Measurements from ENCODE around the gene ZNF536. TPM values are rescaled to one million over a fixed set of nuclear protein-coding genes. Genes with fewer than 3 reads are reported as not detected.

ZNF536 gene
- polyA plus RNA-seq, 4 donors = 2.8 to 3.8 (median 3.1) TPM

DNA sequence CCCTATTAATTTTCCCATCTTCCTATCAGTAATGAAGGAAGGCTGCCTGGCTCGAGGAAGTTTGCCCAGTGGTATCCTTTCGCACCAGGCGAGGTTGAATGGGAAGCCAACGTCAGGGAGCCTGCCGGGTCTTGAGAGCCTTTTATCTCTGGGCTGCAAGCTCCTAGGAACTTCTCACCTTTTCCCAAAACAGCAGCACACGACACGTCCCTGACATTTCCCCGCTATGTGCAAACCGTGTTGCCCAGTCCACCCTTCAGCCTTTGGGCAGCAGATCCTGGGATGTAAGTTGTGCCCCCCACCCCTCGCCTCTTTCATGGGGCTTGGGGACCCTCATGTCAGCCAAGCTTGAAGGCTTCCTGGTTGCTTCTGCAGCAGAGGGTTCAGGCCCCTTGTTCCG, 179.1 kb downstream of the ZNF536 start:
- no peak for DNase-seq (ENCODE audit: low read depth in 4 of 4, low spot score in 2 of 4)

DNA sequence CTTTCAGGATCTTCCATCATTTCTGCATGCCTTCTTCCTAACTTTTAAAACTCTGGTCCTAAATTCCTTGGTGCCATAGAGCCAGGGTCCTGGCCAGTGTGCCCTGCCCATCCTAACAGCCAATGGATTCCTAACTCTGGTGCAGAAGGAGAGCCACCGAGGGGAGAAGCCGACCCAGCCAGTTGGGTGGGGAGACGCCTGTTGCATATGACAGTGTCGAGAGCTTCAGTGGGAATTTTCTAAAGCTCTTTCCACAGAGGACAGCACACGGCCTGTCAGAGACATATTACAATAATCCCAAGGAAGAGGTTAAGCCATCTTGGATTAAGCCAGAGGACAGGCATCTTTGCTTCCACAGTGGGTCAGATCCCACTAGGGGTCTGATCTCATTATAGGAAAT, 180.4 kb downstream of the ZNF536 start:
- DNase-seq (ENCODE audit: low read depth in 4 of 4, low spot score in 2 of 4) = no peak

DNA sequence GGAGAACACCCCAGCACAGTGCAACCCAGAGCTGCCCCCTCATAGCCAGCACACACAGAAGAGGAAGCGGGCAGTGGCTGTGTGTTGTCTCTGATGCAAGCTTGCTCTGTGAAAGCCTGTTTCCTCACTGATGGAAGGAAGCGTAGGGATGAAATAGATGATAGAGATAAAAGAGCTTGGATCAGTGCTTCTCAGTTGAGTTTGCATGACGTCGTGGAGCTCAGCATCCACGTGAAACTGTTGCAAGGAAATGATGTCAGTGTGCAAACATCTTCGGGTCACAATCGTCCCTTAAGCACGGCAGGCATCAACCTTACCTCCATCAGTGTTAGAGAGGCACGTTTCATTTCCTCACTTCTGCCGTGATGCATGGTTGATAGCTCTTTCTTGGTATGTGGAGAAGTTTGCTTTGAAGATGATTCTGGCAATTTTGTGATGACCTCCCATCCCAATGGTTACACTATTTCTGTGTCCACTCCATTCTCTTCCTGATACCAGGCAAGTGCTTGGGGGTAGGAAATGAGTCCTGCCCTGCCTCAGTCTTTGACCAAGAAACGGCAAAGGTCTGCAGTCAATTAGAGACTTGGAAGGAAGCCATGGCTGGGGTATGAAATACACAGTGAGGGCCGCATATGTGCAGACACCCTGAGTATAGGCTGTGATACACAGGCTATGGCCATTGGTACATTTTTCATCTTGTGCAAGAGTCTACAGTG, 183.0 kb downstream of the ZNF536 start:
- no peak for DNase-seq (ENCODE audit: low read depth in 4 of 4, low spot score in 2 of 4)

DNA sequence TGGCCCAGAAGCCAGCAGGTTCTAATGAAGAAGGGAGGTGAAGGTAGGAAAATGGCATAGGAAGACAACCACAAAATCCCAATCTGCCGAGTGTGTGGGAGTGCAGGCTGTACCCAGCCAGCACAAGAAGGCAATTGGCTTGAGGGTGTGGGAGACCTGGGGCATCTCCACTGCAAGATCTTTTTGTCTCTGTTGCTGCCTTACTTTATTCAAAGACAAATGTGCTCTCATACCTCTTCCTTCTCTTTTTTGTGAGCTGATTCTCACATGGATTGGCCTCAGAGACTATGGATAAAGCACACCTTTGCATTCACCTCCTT, 183.6 kb downstream of the ZNF536 start:
- DNase-seq (ENCODE audit: low read depth in 4 of 4, low spot score in 2 of 4) = no peak

DNA sequence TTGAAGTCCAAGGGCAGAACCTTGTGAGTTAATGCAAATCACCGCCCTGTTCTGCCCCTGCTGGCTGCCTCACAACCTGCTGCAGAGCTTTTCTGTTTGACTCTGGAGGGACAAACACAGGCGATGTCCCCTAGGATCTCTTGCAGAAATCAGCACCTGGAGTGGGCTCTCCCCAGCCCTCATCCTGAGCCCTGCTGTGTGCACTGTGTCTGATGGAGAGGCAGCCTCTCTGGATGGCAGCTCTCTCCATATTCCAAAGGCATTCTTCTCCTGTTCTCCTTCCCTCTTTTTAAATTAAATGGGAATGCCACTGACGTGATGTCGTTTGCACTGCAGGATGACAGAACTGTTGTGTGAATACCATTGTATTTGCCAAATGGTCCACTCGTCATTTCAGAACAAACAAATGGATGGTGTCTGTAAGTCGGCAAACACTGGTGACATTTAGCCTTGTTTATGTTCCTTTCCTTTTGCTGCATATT, 184.1 kb downstream of the ZNF536 start:
- no peak for DNase-seq (ENCODE audit: low read depth in 4 of 4, low spot score in 2 of 4)

DNA sequence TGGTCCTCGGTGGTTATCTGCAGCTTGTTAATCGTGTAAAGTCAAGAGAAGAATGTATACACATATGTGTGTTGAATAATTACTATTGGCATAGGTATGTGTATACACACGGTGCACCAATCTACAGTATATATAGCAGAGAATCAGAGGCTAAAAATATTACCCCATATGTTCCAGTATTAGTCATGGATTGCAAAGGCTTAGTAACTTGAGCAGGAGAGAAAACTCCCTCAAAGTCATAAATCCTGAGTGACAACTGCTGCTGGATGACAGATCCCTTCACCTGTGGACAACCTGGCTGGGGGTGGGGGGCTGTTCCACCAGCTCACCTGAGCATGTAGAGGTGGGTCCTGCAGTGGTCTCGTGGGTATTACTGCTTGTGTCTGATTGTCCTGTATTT, 185.0 kb downstream of the ZNF536 start:
- no peak for DNase-seq (ENCODE audit: low read depth in 4 of 4, low spot score in 2 of 4)

DNA sequence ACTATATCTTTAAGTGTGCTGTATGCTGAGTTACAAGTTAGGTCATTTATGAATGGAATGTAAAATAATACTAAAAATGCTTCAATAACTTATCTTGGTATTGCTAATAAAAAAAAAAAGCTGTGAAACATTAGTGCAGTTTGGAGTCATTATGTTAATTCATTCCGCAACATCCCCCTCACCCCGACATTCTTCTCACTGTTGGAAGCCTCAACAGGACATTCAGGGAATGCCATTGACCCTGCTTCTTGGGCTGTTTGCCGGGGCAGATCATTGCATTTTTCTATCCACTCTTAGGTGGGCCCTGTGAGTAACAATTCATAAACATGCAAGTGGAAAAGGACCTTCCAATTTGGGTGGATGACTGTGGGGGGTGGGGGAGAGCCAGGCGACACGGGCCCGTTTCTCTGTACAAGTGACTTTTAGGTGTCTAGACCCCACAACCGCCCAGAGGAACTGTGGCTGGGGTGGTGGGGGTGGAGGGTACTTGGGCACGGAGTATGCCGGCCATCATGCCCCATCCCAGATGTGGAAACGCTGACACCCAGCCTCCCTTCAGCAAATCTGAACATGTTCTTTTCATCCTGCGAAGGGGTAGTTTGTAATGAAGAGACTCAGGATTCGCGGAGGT, 185.9 kb downstream of the ZNF536 start:
- DNase-seq (ENCODE audit: low read depth in 4 of 4, low spot score in 2 of 4) = no peak

DNA sequence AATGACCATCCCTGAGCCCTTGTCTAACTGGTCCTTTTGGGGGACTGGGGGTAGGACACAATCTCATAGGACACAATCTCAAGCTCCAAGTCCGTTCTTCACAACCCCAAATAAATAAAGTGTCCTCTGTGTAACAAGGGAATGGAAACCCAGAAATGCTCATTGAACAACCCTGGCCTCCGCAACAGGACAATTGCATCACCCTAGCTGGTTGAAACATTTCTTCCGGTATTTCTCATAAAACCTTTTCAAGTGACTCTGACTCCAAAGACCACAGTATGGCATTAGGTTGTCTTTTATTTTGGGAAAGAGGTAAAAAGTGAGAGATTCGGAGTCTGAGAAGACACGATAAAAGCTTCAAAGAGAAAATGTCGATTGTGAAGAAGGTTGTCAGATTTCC, 186.6 kb downstream of the ZNF536 start:
- DNase-seq (ENCODE audit: low read depth in 4 of 4, low spot score in 2 of 4) = no peak

DNA sequence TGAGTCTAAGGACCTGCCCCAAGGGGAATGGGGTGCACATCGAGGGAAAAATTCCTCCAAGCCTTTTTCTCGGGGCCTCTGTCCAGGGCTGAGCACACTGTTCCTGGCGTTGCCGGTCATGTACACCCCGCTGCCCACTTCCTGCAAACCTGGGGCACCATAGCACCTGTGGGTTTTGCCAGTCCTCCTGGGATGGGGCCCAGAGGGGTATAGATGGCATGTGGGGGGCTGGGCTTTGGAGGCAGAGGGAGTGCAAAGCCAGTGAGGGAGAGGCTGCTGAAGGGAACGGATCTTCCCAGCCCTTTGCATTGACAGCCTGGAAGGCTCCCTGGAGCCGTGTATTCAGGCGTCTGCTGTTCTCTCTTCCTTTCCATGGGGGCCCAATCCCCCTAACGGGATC, 187.3 kb downstream of the ZNF536 start:
- DNase-seq (ENCODE audit: low read depth in 4 of 4, low spot score in 2 of 4) = no peak

DNA sequence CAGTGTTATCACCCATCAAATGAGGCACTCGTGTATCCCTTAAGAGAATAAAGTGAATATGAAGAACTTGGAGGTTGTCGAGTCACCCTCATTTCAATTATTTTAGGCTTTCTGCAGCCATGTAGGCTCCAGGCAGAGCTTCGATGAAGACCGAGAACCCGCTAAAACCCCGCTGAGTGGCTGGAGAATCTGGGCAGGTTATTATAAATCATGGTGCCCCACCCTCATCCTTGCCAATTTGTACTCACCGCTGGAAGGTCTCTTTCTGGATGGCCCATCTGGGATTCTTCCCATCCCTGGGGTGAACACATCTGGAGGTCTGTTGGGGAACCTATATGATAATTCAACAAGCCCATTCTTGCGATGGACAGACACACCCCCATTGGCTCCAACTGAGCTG, 190.8 kb downstream of the ZNF536 start:
- no peak for DNase-seq (ENCODE audit: low read depth in 4 of 4, low spot score in 2 of 4)

DNA sequence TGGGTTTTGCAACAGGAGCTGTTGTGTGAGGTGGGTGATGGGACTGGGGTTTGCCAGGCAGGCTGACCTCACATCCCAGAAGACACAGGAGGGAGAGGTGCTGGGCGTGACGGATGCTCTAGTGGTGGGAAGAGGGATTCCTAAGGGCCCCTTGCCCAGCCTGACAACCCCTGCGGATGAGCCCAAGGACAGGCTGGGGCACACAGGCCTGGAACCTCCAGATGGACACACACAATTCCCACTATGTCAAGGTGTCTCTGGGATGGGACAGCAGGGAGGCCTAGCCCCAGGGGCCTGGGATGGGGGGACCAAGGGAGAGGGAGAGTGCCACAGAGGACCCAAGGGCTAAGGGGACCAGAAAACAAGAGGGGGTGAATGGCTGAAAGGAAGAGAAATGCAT, 191.5 kb downstream of the ZNF536 start:
- no peak for DNase-seq (ENCODE audit: low read depth in 4 of 4, low spot score in 2 of 4)

DNA sequence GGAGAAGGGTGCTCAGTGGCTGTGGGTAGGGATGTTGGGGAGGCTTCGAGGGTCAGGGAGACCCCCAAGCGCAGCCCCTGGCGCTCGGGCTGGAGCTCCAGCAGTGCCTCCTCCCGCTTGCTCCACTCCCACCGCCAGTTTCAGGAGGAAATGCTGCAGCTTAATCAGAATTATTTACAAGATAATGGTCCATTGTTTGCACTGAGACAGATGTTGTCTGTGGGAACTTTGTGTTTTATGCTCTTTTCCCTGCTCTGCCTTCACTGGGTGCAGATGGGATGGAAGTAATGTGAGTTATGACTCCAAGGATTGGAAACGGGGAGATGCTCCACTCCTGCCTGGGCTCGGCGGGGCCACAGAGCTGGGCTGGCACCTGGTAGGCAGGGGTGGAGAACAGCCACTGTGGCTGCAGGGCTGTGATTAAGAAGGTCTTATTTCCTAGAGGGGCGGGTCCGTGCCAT, 192.4 kb downstream of the ZNF536 start:
- DNase-seq (ENCODE audit: low read depth in 4 of 4, low spot score in 2 of 4) = no peak

DNA sequence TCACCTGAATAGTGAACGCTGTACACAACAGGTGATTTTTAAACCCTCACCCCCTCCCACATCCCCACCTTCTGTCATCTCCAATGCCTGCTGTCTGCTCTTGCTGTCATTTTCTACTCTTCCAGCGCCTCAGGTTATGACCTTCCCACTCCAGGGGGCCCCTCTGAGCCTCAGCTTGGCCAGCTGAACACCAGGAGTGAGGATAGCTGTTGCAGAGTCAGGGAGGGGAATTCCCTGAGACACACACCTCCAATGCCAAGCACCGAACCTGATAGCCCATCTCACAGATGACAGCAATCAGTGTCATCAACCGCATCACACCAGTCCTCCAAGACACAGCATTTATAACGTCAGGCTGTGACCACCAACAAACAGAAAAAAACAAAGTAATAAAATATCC, 193.5 kb downstream of the ZNF536 start:
- DNase-seq (ENCODE audit: low read depth in 4 of 4, low spot score in 2 of 4) = no peak

DNA sequence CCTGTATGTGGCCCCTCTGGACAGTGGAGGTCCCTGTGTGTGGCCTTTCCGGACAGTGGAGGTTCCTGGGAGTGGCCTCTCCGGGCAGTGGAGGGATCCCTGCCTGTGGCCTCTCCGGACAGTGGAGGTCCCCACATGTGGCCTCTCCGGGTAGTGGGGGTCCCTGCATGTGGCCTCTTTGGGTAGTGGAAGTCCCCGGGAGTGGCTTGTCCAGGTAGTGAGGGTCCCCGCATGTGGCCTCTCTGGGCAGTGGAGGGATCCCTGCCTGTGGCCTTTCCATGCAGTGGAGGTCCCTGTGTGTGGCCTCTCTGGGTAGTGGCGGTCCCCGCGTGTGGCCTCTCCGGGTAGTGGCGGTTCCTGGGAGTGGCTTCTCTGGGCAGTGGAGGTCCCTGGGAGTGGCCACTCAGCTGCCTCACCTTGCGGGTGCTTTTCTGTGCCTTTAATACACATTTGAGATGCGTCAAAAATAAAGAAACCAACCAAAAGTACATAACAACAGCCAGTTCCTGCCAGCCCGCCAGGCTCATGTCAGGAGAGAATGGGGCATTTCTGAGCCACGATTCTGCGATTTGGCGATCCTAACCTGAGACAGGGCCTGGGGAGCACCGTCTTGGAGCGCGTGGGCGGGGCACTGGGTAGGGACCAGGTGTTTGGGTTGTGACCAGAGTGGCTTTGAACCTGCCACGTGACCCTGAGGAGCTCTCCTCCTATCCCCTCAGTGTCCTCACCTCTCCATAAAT, 194.7 kb downstream of the ZNF536 start:
- DNase-seq (ENCODE audit: low read depth in 4 of 4, low spot score in 2 of 4) = no peak

DNA sequence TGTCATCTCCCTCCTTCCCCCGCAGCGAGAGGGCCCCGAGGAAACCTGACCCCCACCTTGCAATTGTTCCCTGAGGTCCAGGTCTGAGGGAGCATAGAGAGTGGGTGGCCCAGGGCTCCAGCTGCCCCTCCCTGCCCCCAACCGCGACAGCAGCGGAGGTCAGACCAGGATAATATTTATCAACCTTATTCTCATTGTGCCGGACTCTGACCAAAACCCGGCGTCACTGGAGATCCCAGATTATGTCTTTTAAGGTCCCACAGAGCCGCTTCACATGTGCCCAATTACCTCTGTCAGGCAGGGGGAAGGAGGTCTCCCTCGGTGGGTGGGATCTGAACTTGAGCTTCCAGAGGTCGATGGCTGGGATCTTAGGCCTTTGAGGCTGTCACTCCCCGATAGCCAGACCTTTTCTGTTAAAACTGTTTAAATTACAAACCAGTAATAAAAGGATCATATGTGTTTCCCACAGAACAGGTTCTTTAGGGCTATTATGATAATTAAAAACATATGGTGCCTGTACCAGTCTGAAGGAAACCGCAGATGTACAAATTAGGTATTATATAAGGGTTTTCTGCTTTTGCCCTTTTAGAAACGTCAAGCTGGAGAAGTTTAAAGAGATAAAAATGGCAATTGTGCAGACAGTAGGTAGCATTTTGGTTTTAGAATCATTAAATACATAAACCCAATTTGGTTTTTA, 195.5 kb downstream of the ZNF536 start:
- DNase-seq (ENCODE audit: low read depth in 4 of 4, low spot score in 2 of 4) = no peak

DNA sequence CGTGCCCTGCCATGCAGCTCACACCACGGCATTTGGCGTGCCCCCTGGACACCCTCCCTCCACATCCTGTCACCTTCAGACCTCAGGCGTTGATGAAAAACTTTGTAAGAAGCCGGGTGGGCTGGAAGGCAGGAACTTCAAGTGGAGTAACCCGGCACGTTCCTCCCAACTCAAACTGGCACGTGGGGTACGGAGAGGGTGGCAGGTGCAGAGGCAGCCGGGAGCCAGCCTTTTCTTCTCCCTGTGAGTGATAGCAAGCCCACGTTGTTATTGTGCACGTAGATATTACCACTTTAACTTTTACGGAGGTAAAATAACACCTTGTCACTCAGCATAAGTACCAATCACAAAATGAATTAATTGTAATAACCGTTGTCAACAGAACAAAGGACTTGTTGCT, 198.0 kb downstream of the ZNF536 start:
- DNase-seq (ENCODE audit: low read depth in 4 of 4, low spot score in 2 of 4) = no peak

DNA sequence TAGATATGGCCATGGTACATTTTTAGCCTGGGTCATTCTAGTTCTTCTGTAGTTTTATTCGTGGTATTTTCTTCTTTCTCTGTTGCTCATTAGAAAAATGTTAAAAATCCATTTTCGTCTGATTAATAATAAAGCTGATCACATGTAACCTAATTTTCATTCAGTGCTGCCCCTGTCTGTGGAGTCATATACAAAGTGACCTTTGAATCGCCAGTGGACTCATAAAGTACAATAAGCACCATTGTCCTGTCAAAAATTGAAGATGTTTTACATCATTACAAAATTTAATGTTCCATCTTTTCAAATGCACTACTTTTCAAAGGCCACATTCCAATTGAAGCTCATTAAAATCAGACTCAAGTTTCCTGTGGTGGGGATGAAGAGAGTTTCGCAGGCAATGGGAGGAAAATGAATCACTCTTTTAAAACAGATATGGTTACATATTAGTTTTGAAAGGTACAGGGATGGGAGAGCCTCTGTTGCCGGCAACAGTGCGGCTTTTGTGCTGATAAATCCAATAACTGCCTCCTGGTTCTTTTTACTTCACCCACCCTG, 205.4 kb downstream of the ZNF536 start:
- no peak for DNase-seq (ENCODE audit: low read depth in 4 of 4, low spot score in 2 of 4)

DNA sequence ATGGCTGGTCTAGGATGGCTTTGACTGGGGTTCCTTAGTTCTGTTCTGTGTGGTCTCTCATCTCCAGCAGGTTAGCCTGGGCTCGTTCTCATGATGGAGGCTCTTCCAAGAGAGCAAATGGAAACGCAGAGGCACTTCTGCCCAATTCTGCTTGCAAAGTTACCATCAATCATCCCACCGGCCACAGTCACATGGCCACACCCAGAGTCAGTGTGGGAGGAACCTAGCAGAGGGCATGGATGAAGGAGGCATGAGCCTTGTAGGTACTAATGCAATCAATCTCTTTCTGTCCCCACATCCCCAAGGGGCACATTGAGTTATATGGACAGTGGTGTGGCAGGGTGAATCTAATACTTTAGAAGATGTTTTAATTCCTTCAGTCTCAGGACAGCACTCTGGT, 207.2 kb downstream of the ZNF536 start:
- no peak for DNase-seq (ENCODE audit: low read depth in 4 of 4, low spot score in 2 of 4)

DNA sequence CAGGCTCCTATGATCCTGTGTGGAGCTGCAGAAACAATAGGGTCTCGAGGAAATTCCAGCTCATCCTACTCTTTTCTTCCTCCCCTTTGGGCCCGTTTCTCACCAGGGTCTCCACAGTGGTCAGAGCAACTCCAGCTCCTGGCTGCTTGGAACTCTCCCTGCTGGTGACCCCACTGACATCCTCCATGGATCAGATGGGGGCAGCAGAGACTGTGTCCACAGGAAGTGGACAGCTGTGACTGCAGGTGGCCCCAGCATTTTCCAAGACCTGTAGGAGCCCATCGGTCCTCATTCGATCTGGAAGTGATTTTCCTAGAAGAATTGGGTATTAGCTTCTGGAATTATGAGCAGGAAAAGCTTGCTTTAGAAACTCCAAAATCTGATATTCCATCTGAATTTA, 208.5 kb downstream of the ZNF536 start:
- DNase-seq (ENCODE audit: low read depth in 4 of 4, low spot score in 2 of 4) = no peak

DNA sequence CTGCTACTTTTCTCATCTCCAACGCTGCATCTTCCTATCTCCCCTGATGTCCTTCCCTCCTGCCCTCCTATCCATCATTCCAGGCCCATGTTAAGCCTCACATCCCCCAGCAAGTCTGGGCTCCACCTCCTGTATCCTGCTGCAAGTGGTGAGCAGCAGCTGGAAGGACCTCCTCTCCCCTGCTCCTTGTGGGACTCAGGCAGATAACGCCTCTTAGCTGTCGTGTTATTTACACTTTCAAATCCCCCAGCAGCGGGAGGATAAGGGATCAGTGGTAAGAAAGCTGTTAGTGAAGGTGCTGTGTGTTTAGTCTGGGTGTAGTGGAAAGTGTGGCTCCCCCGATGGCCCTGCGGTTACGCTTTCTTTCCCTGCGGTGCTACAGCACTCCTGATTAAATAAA, 211.9 kb downstream of the ZNF536 start:
- DNase-seq (ENCODE audit: low read depth in 4 of 4, low spot score in 2 of 4) = no peak

DNA sequence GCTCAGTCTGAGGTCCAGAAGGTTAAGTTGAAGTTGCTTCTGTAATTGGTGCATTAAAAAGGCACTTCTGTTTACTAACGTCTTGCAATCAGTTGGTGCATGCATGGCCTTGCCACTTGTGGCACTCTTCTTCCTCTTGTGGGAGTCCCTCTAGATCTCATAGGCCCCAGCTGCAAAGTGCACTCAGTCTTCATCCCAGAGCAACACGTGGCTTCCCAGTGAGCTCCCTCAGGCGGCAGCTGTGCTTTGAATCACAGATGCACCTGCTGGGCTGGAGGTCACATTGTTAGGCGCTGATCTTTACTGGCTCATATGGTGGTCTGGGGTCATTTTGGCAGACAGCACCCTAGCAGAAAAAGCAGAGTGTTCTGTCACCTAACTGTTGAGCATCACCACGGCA, 215.7 kb downstream of the ZNF536 start:
- no peak for DNase-seq (ENCODE audit: low read depth in 4 of 4, low spot score in 2 of 4)

Measured in left renal cortex interstitium (tissue), 4 donors.